Embryonic facial prominence (tissue), 1 donor: Measurements from ENCODE around the gene DSCAM.

Experiments
- DNase-seq: peaks from one replicate; pipeline ENCODE4 v3.0.0-alpha.2; 2016; ENCODE audit errors: extremely low spot score

DSCAM gene

GRCh38 chr21:40553781-40554180, 293.2 kb downstream of the DSCAM start:
- no peak for DNase-seq

- no peak for DNase-seq
Measured at GRCh38 chr21:40547906-40548513, 298.9 kb downstream of the DSCAM start.

DNA sequence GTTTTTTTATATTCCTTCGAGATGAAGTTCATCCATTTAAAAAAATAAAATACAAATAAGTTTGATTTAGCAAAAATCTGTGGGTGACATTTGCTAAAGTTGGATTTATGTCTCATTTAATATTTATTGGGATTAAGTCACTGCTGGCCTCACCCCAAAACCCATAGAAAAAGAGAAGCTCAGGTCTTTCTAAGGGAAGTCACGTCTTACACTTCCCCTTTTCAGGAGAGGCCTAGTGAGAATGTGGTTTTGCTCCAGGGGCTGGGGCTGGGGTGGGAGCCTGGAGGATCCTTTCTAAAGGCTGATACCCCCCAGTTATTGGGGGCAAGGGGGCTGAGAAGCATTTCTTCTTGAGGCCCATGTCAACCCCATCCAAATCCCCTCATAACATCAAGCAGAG, 300.3 kb downstream of the DSCAM start:
- DNase-seq, result no peak

DNA sequence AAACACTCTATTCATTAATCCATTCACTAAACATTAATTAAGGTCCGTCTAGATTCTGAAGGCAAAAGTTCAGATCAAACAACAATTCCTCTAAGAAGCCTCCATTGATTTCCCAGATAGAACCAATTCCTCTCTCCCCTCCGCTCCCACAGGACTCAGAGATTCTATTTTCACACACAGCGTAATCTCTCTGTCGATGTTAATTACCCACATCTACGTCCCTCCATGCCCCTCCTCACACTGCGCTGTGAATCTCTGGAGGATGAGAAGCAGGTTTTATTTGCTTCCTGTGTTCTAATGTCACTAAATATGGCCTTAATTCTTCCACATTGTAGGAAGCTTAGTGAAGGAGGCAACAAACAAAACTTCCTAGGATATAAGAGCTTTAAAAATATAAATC, 306.7 kb downstream of the DSCAM start:
- DNase-seq, result no peak

DNA sequence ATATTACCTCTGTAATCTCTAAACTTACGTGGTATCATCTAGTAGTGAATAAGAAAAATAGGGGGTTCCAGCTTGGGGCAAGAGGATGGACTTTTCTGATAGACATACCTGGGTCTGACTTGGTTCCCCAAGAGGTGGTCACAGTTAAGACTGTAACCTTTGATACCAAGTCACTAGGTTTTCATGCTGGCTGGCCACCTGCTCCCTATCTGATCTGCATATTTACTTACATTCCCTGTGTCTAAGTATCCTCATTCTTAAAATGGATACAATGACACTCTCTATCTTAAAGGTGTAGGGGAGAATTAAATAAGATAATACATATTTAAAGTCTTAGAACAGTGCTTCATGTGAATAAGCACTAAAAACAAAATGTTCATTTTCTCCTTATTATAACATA, 312.1 kb downstream of the DSCAM start:
- DNase-seq, result no peak

GRCh38 chr21:40531431-40532110, 315.4 kb downstream of the DSCAM start:
- DNase-seq, result no peak

- DNase-seq, result no peak
Measured at GRCh38 chr21:40531016-40531415, 315.9 kb downstream of the DSCAM start.

DNA sequence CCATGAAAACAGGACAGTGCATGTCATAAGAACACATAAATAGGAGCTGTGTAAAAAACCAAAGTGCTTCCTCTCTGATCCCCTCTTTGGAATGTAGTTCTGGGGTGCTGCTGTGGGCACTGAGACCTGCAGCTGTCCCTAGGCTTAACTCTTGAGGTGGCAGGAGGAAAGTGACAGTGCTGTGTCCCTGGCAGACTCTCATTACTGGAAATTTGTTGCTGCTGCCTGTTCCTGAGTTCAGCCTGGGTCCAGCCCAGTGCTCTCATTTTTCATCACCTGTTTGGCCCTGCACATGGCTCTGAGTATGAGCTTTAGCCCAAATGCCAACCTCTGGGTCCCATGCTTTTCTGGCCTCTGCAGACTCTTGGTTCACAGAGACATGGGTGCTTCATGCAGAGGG, 329.3 kb downstream of the DSCAM start:
- DNase-seq, result no peak

- DNase-seq, result no peak
Measured at GRCh38 chr21:40516335-40516734, 330.6 kb downstream of the DSCAM start.

DNA sequence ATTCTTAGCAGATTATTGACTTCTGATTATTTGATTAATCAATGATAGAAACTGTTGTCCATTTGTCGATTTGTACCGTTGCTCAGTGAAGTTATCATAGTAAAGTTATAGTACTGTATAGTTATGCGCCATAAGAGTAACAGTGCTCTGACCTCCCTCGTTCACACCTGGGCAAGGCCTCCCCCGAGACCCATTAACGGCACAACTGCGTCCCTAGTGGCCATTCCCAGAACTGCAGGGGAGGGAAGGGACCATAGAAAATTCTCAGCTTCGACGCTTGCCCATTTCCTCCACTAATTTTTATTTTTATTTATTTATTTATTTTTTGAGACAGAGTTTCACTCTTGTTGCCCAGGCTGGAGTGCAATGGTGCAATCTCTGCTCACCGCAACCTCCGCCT, 334.4 kb downstream of the DSCAM start:
- no peak for DNase-seq

DNA sequence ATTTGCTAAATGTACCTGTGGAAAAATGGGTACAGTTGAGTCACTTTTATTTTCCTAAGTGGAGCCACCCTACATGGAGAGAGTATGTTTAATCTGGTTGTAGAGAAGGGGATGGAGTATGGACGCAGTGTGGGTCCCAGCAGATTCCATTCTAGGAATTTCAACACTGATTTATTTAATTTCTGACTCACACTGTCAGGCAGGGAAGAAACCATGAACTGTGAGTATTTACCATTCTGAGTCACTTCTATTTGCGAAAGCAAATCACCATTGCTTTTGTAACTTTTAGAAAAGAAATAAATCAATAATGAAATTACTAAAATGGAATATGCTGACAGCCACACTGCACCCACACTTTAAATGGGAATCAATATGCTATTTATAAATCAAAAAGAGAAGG, 339.0 kb downstream of the DSCAM start:
- no peak for DNase-seq

DNA sequence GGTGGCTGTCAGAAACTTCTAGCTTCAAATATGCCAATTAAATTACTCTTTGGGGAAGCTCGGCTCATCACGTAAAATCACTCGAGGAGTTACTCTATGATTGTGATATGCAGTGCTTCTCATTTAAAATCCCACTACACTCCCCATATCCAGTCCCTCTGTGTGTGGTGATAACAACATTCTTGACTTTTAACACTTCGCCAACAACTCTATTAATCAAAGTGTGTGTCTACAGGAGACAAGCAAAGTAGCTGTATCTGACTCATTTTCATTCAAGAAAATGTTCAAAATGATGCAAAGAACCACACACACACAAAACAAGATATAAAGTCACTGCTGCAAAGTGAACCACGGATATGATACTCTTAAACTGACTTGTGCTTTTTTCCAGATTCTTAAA, 341.3 kb downstream of the DSCAM start:
- DNase-seq, result no peak

- no peak for DNase-seq
Measured at GRCh38 chr21:40505244-40505643, 341.7 kb downstream of the DSCAM start.

DNA sequence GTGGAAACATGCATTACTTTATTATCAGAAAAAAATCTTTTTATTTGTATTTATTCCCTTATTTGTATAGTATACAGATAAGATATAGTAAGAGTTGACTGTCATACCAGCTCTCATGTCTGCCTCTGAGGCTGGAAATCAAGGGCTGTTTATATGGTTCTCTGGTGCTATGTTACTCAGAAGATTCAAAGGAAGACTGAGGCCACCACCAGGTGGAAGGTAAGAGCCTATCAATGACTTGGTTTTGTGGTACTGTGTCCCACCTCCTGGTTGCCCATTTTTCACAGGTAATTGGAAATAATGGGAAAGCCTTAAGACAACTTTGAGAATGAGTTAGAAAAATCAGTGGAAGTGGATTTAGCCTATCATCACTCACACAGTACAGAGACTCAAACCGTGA, 342.1 kb downstream of the DSCAM start:
- no peak for DNase-seq

- DNase-seq, result no peak
Measured at GRCh38 chr21:40496116-40496515, 350.8 kb downstream of the DSCAM start.

DNA sequence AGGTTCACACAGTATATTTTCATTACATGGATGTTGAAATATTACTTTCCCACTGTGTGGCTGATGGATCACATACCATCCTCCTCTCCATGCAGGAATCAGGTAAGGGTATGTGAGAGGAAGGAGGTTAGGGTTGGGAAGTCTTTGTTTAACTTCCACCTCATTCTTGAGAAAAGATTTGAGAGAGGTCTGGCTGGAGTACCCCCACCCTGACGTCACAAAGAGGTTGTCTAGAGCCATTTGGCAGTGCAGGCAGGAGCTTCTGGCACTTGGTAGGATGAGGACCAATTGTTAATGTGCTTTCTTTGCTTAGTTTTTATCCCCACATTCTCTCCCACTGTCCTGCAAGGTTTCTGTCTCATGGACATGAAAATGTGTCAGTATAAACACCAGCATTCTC, 356.6 kb downstream of the DSCAM start:
- no peak for DNase-seq

DNA sequence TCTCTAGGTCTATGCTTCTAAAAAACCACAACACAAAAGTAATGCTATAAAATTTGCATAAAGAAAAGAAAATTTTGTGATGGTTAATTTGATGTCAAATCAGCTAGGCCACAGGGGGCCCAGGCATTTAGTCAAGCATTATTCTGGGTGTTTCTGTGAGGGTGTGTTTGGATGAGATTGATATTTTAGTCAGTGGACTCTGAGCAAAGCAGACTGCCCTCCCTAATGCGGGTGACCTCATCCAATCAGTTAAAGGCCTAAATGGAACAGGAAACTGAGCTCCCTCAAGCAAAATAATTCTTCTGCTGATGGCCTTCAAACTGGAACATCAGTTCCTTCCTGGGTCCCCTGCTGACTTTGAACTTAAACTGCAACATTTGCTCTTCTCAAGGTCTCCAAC, 358.0 kb downstream of the DSCAM start:
- no peak for DNase-seq

GRCh38 chr21:40481764-40482163, 365.2 kb downstream of the DSCAM start:
- DNase-seq, result no peak

DNA sequence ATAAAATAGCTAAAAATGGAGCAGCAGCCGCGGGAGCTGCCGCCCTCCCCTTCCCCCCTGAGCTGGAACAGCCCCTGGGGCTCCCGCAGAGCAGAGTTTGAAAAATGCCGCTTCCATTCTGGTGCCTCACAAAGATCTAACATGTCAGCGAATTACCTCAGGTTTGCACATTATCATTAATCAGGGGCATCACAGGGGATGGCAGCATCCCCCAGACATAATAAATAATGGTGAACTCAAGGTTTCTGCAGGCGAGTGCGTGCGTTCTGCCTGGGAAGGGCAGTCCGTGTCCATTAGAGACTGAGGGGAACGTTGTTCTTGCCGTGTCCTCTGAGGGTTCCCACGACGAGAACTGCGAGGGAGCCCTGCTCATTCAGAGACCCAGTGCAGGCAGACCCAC, 372.4 kb downstream of the DSCAM start:
- DNase-seq, result no peak

DNA sequence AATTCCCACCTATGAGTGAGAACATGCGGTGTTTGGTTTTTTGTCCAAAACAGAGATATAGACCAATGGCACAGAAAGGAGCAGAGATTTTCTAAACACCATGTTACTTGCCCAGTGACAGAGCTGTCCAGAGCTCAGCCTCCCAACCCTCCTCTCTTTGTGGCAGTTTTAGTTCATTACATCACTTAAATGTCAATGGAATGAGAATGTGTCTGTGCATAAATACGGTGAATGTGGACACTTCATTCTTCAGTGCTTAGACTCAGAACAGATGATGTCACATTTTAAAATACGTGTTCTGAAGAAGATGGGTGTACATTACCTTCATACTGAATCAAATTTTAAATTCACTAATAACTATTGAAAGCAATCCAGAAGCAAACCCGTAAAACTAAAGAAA, 374.9 kb downstream of the DSCAM start:
- DNase-seq, result no peak

GRCh38 chr21:40471103-40471502, 375.9 kb downstream of the DSCAM start:
- no peak for DNase-seq

DNA sequence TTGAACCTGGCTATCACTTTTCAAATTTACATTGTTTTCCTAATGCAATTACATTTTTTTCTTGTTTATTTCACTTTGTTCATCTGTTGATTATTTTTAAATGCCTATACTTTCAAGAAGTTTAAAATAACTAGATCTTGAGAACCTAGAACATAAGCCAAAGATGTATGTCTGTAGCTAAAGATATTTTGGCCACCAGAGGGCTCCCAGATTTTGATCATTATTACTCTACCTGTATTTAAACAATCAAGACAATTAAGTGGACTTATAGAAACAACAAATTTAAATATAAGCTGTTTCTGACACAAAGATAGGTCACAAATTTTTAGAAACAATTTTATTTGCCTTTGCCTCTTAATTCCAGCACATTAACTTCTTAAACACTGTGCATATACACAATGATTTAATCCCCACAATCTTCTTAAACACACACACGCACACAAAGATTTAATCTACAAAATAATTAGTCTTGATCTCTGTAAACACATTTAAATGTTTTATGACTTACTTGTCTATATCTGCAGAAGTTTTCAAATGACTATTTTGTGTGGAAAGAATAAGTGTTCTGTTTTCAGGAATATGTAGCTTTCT, 380.0 kb downstream of the DSCAM start:
- no peak for DNase-seq

- no peak for DNase-seq
Measured at GRCh38 chr21:40465382-40465781, 381.6 kb downstream of the DSCAM start.

DNA sequence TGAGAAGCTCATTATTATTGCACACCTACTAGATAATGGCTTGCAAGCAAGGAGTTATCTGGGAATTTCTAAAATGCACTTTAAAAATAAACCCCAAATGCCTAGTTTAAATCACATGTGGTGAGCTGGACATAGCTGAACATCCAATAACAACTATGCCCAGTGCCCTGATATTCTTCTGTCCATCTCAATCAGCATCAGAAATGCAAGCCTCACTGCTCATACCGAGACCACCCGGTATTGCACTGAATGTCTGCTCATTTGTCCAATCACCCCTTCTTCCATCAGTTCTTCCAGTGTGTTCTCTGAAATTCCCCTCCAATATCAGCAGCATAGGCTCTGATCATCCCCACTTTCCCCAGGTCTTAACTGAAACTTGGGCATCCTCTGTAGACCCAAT, 383.8 kb downstream of the DSCAM start:
- DNase-seq, result no peak
